Retinal pigment epithelial cell (primary cell): Measurements from ENCODE around the gene CACNA1C.

Experiments used
- DNase-seq: peaks from one replicate; pipeline ENCODE4 v3.0.0-alpha.2; 2010; ENCODE audit warnings: low read depth
- H3K4me3 ChIP-seq: 2 replicates; pipeline ENCODE4 v1.5.1; 2011; ENCODE audit warnings: mild to moderate bottlenecking, low read length, control low read depth, moderate library complexity
- TF ChIP-seq, protein P1 (sequence below): conservative IDR thresholded peaks from 2 replicates; pipeline ENCODE4 v1.5.1; 2011; ENCODE audit warnings: low read depth, low read length, control low read depth, inconsistent platforms

Gene CACNA1C

DNA sequence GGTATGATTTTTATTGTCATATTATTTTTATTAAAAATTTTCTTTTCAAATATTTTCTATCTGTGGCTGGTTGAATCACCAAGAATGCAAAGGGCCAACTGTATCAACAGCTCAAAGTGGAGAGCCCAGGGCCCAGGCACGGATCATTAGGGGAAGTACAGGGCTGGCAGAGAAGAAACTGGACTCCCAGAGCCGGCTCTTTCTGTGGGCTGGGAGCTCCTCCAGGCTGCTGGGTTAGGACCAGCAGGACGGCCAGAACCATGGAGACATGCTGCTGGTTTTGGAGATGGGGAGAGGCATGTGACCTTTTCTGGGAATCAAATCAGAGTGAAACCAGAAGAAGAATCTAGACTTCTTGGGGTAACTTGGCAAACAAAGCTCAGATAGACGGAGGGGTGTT lies 220.5 kb downstream of the CACNA1C start:
- H3K4me3 ChIP-seq = no peak overlapping the region
- no peak for DNase-seq
- TF ChIP-seq, protein P1, sequence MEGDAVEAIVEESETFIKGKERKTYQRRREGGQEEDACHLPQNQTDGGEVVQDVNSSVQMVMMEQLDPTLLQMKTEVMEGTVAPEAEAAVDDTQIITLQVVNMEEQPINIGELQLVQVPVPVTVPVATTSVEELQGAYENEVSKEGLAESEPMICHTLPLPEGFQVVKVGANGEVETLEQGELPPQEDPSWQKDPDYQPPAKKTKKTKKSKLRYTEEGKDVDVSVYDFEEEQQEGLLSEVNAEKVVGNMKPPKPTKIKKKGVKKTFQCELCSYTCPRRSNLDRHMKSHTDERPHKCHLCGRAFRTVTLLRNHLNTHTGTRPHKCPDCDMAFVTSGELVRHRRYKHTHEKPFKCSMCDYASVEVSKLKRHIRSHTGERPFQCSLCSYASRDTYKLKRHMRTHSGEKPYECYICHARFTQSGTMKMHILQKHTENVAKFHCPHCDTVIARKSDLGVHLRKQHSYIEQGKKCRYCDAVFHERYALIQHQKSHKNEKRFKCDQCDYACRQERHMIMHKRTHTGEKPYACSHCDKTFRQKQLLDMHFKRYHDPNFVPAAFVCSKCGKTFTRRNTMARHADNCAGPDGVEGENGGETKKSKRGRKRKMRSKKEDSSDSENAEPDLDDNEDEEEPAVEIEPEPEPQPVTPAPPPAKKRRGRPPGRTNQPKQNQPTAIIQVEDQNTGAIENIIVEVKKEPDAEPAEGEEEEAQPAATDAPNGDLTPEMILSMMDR = no peak

DNA sequence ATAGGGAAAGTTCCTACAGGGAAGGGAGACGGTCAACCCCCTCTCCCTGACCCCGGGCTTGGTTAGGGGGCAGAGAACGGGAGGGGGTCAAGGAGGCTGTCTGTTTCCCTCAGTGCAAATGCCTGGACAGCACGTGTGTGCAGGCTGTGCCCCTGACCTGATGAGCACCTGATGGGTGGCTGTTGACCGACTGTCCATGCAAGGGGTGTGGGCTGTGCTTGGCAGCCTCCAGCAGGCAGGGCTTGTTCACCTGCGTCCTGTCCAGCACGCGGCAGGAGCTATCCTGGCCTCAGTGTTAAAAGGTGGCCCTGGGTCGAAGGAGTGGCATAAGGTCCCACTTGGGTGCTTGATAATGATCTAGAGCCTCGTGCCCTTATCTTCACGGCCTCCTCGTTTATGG lies 221.0 kb downstream of the CACNA1C start:
- no peak for DNase-seq
- TF ChIP-seq, protein P1 = no peak
- no peak overlapping the region for H3K4me3 ChIP-seq

DNA sequence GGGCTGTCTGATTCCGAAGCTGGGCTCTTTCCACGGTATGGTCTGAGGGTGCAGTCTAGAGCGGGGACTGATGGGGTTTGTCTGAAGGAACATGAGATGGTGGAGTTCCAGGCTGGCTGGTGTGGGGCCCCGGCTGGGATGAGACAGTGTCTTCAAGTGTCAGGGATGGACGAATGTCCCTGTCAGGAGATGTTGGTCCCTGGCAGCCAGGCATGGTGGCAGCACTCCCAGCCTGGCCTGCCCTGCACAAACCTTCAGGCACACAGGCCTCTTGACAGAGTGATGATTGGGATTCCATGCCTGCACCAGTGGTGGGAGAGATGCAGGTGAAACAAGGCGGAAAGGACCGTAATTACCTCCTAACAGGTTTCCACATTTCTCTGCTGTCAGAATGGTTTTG lies 221.9 kb downstream of the CACNA1C start:
- no peak overlapping the region for H3K4me3 ChIP-seq
- TF ChIP-seq, protein P1 = no peak
- DNase-seq = no peak

DNA sequence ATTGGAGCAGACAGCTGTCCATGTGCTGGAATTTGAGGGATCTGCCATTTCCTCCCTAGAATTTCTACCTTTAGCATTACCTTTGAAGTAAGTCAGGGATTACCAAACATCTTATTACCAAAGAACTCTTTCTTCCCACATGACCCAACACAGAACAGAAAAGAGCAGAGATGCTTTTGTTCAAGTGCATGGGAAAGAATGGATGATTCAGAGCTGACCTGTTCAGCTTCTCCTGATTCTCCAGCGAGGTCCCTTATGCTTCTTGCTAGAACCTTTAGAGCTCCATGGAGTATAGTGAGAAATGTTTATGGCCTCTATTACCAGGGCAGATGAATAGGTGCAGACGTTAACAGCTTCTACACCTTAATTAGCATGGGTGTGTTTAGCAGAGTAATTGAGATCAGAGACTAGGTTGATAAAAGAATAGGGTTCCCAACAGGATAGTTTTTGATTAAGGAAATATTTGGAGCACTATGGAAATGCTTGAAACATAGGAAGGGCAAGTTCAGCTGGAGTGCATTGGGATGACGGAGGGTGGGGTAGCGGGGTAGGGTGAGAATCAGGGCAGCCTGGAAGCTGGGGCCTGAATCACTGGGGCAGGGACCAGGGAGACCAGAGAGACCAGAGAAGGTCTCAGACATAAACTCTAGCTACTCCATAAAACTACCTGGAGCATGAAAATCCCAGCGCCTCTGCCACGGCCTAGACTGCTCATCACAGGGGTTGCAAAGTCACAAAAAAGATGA lies 223.7 kb downstream of the CACNA1C start:
- DNase-seq = no peak
- TF ChIP-seq, protein P1 = no peak
- H3K4me3 ChIP-seq = no peak overlapping the region

DNA sequence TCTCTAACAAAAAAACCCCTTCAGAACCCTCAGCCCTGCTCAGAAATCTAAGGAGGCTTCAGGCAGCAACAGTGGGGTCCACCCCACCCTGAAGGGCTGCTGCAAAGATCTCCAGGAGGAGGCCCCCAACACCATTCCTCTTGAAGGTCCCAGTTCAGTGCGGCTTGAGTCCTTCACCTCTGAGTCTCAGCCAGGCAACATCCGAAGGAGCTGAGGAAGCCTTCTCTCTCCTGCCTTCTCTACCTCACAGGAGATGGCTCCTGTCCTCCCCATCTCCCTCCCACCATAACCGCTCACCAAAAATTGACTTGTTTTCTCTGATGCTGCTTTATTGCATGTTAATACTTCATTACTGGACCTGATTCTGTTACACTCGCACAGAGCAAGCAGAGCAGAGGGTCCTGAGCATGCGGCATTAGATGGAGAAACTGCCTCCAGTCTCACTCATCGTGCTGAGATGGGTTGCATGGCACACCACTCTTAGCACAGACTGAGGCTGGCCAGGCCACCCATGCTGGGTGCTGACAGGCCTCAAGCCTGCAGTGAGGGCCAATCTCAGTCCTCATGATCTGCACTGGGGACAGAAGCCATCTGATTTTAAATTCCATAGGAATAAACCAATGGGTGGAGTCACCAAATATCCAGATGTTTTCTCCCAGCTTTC lies 224.8 kb downstream of the CACNA1C start:
- no peak for DNase-seq
- TF ChIP-seq, protein P1 = no peak
- H3K4me3 ChIP-seq = no peak overlapping the region

DNA sequence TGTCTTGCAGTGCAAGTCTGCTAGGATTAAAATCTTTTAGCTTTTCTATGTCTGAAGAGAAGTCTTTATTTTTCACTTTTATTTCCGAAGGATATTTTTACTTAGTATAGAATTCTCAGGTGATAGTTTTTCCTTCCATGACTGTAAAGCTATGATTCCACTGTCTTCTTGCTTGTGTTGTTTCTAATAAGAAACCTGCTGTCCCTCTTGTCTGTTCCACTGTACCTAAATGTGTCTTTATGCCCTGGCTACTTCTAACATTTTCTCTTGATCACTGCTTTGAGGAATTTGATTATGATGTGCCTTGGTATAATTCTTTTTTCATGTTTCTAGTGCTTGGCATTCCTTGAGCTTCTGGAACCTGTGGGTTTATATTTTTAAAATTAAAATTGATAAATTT lies 228.7 kb downstream of the CACNA1C start:
- TF ChIP-seq, protein P1 = no peak
- no peak overlapping the region for H3K4me3 ChIP-seq
- no peak for DNase-seq

DNA sequence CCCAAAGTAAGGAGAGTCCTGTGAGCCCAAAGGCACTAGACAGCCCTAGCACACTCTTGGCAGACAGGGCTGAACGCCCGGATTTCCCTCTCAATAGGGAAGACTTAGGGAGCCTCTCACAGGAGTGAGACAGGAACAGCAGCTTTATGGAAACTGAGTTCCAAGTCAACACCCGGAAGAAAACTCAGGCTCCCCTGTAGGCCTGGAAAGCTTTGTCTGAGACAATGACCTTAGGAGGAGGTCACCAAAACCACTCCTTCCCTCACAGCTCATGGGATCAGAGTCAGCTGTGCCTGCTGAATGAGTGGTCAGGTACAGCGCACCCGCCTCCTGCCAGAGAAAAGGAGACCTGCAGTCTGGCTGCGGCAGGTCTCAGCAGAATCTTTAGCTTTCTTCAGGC lies 229.5 kb downstream of the CACNA1C start:
- no peak for DNase-seq
- TF ChIP-seq, protein P1 = no peak
- no peak overlapping the region for H3K4me3 ChIP-seq
